Measurements from ENCODE around the gene PCYT2. TPM values are rescaled to one million over a fixed set of nuclear protein-coding genes. Genes with fewer than 3 reads are reported as not detected.

The PCYT2 gene
- total RNA-seq, 4 donors from 2014 or later = 36.0 to 64.9 (median 46.6) TPM

- Histone ChIP-seq H3K4me3 (no peak overlapping the region), H3K4me1 (peaks cover 0 to 71% (median 33%) of the 10 kb centered on the region in 4 donors), H3K27me3 (no peaks in the 10 kb centered on the region), H3K9me3 (no peaks in the 10 kb centered on the region), H3K36me3 (peaks cover 0 to 65% (median 17%) of the 10 kb centered on the region in 3 donors), H3K27ac (peak overlapping the region in 3 of 4 donors; percentile 73 to 99 (median 88))
- WGBS, 2 donors = 50 to 51% methylated on average over 22 to 23 of the region's 23 CpGs
- TF ChIP-seq EP300 (IDR thresholded peaks at IDR 0.05) (no peak), CTCF (IDR thresholded peaks at IDR 0.05) (no peak), POLR2A (IDR thresholded peaks at IDR 0.05) (no peak)
- no peak for DNase-seq (ENCODE audit: low spot score in 2 of 2)
These were observed 43.8 kb downstream of the PCYT2 start for GRCh38 chr17:81867170-81867990.

GRCh38 chr17:81866440-81867169 is 44.6 kb downstream of the PCYT2 start:
- H3K27me3 ChIP-seq = no peaks in the 10 kb centered on the region
- 71 to 74% methylated on average over 14 to 18 of the region's 18 CpGs for WGBS, 2 donors
- H3K9me3 ChIP-seq = no peaks in the 10 kb centered on the region
- peaks cover 0 to 75% (median 37%) of the 10 kb centered on the region in 4 donors for H3K4me1 ChIP-seq
- no peak for DNase-seq (ENCODE audit: low spot score in 2 of 2)
- no peak overlapping the region for H3K4me3 ChIP-seq
- H3K27ac ChIP-seq = peak overlapping the region in 3 of 4 donors; percentile 73 to 99 (median 88)
- TF ChIP-seq POLR2A (IDR thresholded peaks at IDR 0.05) (no peak), CTCF (IDR thresholded peaks at IDR 0.05) (no peak), EP300 (IDR thresholded peaks at IDR 0.05) (no peak)
- H3K36me3 ChIP-seq = peaks cover 0 to 65% (median 17%) of the 10 kb centered on the region in 3 donors

- WGBS, 2 donors = 63 to 80% methylated on average over 10 to 17 of the region's 18 CpGs
- no peak for DNase-seq (ENCODE audit: low spot score in 2 of 2)
- H3K27ac ChIP-seq = peak overlapping the region in 2 of 4 donors; percentile 1 to 73
- H3K27me3 ChIP-seq = no peaks in the 10 kb centered on the region
- peaks cover 0 to 65% (median 17%) of the 10 kb centered on the region in 3 donors for H3K36me3 ChIP-seq
- H3K4me1 ChIP-seq = peaks cover 0 to 78% (median 39%) of the 10 kb centered on the region in 4 donors
- no peaks in the 10 kb centered on the region for H3K9me3 ChIP-seq
- TF ChIP-seq EP300 (IDR thresholded peaks at IDR 0.05) (no peak), CTCF (IDR thresholded peaks at IDR 0.05) (no peak), POLR2A (IDR thresholded peaks at IDR 0.05) (no peak)
- no peak overlapping the region for H3K4me3 ChIP-seq
These were observed 45.3 kb downstream of the PCYT2 start for GRCh38 chr17:81865733-81866439.

- H3K4me3 ChIP-seq = no peak overlapping the region
- H3K9me3 ChIP-seq = no peaks in the 10 kb centered on the region
- no peaks in the 10 kb centered on the region for H3K27me3 ChIP-seq
- WGBS, 2 donors = 90 to 96% methylated on average over 3 to 8 of the region's 8 CpGs
- no peak for TF ChIP-seq EP300 (IDR thresholded peaks at IDR 0.05)
- peaks cover 0 to 65% (median 17%) of the 10 kb centered on the region in 3 donors for H3K36me3 ChIP-seq
- peaks cover 0 to 77% (median 39%) of the 10 kb centered on the region in 4 donors for H3K4me1 ChIP-seq
- peak overlapping the region in 1 of 4 donors; percentile 68 for H3K27ac ChIP-seq
- no peak for DNase-seq (ENCODE audit: low spot score in 2 of 2)
These were observed 45.9 kb downstream of the PCYT2 start for GRCh38 chr17:81865358-81865732.
